Aorta (tissue), 5 donors: ENCODE data around the gene CFAP20. TPM values are rescaled to one million over a fixed set of nuclear protein-coding genes. Genes with fewer than 3 reads are reported as not detected.

Source experiments
- ATAC-seq: fragments of 200-7000 bp; cut with Tn5 transposase; one replicate; pipeline ENCODE4 v1.9.1; 2022; ENCODE audit warnings: moderate library complexity; ENCODE audit not compliant: low FRiP score
- DNase-seq, 2 donors: peaks; one replicate each; pipeline ENCODE4 v3.0.0-alpha.2; 2020
- H3K27ac ChIP-seq, 2 donors: one replicate each; pipeline ENCODE4 v1.5.1; 2013; ENCODE audit warnings: low read length in 2 of 2, mild to moderate bottlenecking in 2 of 2, moderate library complexity in 2 of 2, control low read depth in 1 of 2, inconsistent platforms in 1 of 2, low read depth in 1 of 2
- H3K27me3 ChIP-seq, 2 donors: one replicate each; pipeline ENCODE4 v1.6.1; 2013; ENCODE audit warnings: control low read depth in 1 of 2, low read length in 1 of 2, mild to moderate bottlenecking in 1 of 2, moderate library complexity in 1 of 2; ENCODE audit not compliant: insufficient read depth in 2 of 2, control insufficient read depth in 1 of 2
- H3K36me3 ChIP-seq, 2 donors: one replicate each; pipeline ENCODE4 v1.6.1; 2013; ENCODE audit warnings: control low read depth in 1 of 2, low read length in 1 of 2, mild to moderate bottlenecking in 1 of 2; ENCODE audit not compliant: insufficient read depth in 2 of 2, control insufficient read depth in 1 of 2
- H3K4me1 ChIP-seq, 2 donors: one replicate each; pipeline ENCODE4 v1.6.1; 2013; ENCODE audit warnings: low read length in 2 of 2, control low read depth in 1 of 2, mild to moderate bottlenecking in 1 of 2, moderate library complexity in 1 of 2; ENCODE audit not compliant: insufficient read depth in 2 of 2, control insufficient read depth in 1 of 2
- H3K4me3 ChIP-seq, 2 donors: one replicate each; pipeline ENCODE4 v1.5.1; 2013; ENCODE audit warnings: low read length in 2 of 2, control low read depth in 1 of 2, mild to moderate bottlenecking in 1 of 2
- H3K9me3 ChIP-seq: one replicate; pipeline ENCODE4 v1.6.1; 2013; ENCODE audit warnings: mild to moderate bottlenecking, low read length; ENCODE audit not compliant: control insufficient read depth
- WGBS, 2 donors: extraction: QIAGEN DNeasy Blood & Tissue Kit; methylation state at CpG; one replicate each; pipeline ENCODE4 v1.1.7; 2013; 5-methylcytosine and 5-hydroxymethylcytosine counted together
- intact Hi-C, 2 donors: fragments of 100-400 bp; cut with DNase I; formaldehyde crosslinking; loops; one replicate each; pipeline versions ENCODE4 v1.14.2 to v1.15.0; 2022
- polyA plus RNA-seq, 2 donors: library from polyadenylated mRNA; stranded (reverse); fragments of 200-250 nt; gene quantifications; one replicate each; pipeline ENCODE4 v1.2.3, GENCODE V29; 2013
- total RNA-seq, 2 donors: library from RNA; stranded (reverse); fragmentation: NEBNext Ultra II Directional; extraction: Animal tissue kit (Norgen Biotek cat#: 25700); gene quantifications; one replicate each; pipeline ENCODE4 v1.2.1, GENCODE V29; 2021
- donor health status: healthy with polysubstance abuse.
- donor health status: Bipolar disorder and iron deficiency.
- donor health status: DM: no; HTN: no; CAD: no.
- donor health status: DM: no; HTN: no; CAD: no.
- donor health status: DM: yes; HTN: yes; CAD: no.

Gene CFAP20
- total and polyA plus RNA-seq, 4 donors: 16.6 to 22.4 (median 18.1) TPM

- Histone ChIP-seq H3K4me1 (peaks cover 0 to 6% of the 10 kb centered on the region in 2 donors), H3K4me3 (peak overlapping the region in 1 of 2 donors; percentile 38), H3K36me3 (no peaks in the 10 kb centered on the region), H3K27ac (no peak overlapping the region), H3K9me3 (no peaks in the 10 kb centered on the region), H3K27me3 (no peaks in the 10 kb centered on the region)
- 9% methylated on average over 4 of the region's 4 CpGs for WGBS, 2 donors
- ATAC-seq: no peak
- intact Hi-C loops: no loop called here
- DNase-seq: no peak
Observed at GRCh38 chr16:58127634-58128033, 1.5 kb downstream of the CFAP20 start.

GRCh38 chr16:58127033-58127556 is 2.1 kb downstream of the CFAP20 start:
- no peak overlapping the region for H3K27ac ChIP-seq
- intact Hi-C loops: no loop called here
- peak overlapping the region in 1 of 2 donors; percentile 38 for H3K4me3 ChIP-seq
- H3K27me3 ChIP-seq: no peaks in the 10 kb centered on the region
- H3K9me3 ChIP-seq: no peaks in the 10 kb centered on the region
- no peaks in the 10 kb centered on the region for H3K36me3 ChIP-seq
- H3K4me1 ChIP-seq: peaks cover 0 to 6% of the 10 kb centered on the region in 2 donors
- 3% methylated on average over 7 of the region's 7 CpGs for WGBS, 2 donors
- DNase-seq (no peak), ATAC-seq (no peak)

- no peak for DNase-seq
- intact Hi-C loops: no loop called here
- peaks cover 0 to 6% of the 10 kb centered on the region in 2 donors for H3K4me1 ChIP-seq
- H3K9me3 ChIP-seq: no peaks in the 10 kb centered on the region
- no peaks in the 10 kb centered on the region for H3K27me3 ChIP-seq
- WGBS, 2 donors: 18 to 22% methylated on average over 4 of the region's 4 CpGs
- no peak overlapping the region for H3K27ac ChIP-seq
- no peak overlapping the region for H3K4me3 ChIP-seq
- ATAC-seq: no peak
- no peaks in the 10 kb centered on the region for H3K36me3 ChIP-seq
Observed at GRCh38 chr16:58126451-58126961, 2.7 kb downstream of the CFAP20 start.

- Histone ChIP-seq H3K4me3 (no peak overlapping the region), H3K27ac (no peak overlapping the region), H3K36me3 (no peaks in the 10 kb centered on the region), H3K27me3 (no peaks in the 10 kb centered on the region), H3K4me1 (peaks cover 0 to 9% of the 10 kb centered on the region in 2 donors), H3K9me3 (no peaks in the 10 kb centered on the region)
- WGBS, 2 donors: 68 to 76% methylated on average over 10 of the region's 10 CpGs
- DNase-seq (no peak), ATAC-seq (no peak)
- intact Hi-C loops: no loop called here
Observed at GRCh38 chr16:58125781-58126335, 3.3 kb downstream of the CFAP20 start.

GRCh38 chr16:58125041-58125440 is 4.1 kb downstream of the CFAP20 start:
- Histone ChIP-seq H3K9me3 (no peaks in the 10 kb centered on the region), H3K4me3 (no peak overlapping the region), H3K27me3 (no peaks in the 10 kb centered on the region), H3K36me3 (no peaks in the 10 kb centered on the region), H3K4me1 (peaks cover 2 to 10% of the 10 kb centered on the region in 2 donors), H3K27ac (no peak overlapping the region)
- ATAC-seq: no peak
- 73 to 80% methylated on average over 4 of the region's 4 CpGs for WGBS, 2 donors
- DNase-seq: no peak
- intact Hi-C loops: no loop called here

- H3K4me3 ChIP-seq: no peak overlapping the region
- no peak for ATAC-seq
- peaks cover 2 to 10% of the 10 kb centered on the region in 2 donors for H3K4me1 ChIP-seq
- 25 to 40% methylated on average over 1 of the region's 1 CpG for WGBS, 2 donors
- no peak overlapping the region for H3K27ac ChIP-seq
- no peaks in the 10 kb centered on the region for H3K36me3 ChIP-seq
- intact Hi-C loops: loop anchor here in 1 of 2 donors (5.0 kb wide), 1 partner anchor 102 kb away; no protein-coding TSS in a partner anchor
- no peaks in the 10 kb centered on the region for H3K27me3 ChIP-seq
- DNase-seq: no peak
- no peaks in the 10 kb centered on the region for H3K9me3 ChIP-seq
Observed at GRCh38 chr16:58124601-58124915, 4.6 kb downstream of the CFAP20 start.

GRCh38 chr16:58123896-58124600 is 5.1 kb downstream of the CFAP20 start:
- Histone ChIP-seq H3K27ac (no peak overlapping the region), H3K4me1 (peaks cover 5 to 14% of the 10 kb centered on the region in 2 donors), H3K9me3 (no peaks in the 10 kb centered on the region), H3K27me3 (no peaks in the 10 kb centered on the region), H3K4me3 (no peak overlapping the region), H3K36me3 (no peaks in the 10 kb centered on the region)
- no peak for ATAC-seq
- no peak for DNase-seq
- 67 to 69% methylated on average over 8 of the region's 8 CpGs for WGBS, 2 donors
- intact Hi-C loops: loop anchor here in 1 of 2 donors (5.0 kb wide), 1 partner anchor 102 kb away; no protein-coding TSS in a partner anchor

- Histone ChIP-seq H3K27ac (no peak overlapping the region), H3K27me3 (no peaks in the 10 kb centered on the region), H3K4me3 (no peak overlapping the region), H3K4me1 (peaks cover 5 to 9% of the 10 kb centered on the region in 2 donors), H3K36me3 (peaks cover 0 to 2% of the 10 kb centered on the region in 2 donors), H3K9me3 (no peaks in the 10 kb centered on the region)
- WGBS, 2 donors: 65 to 71% methylated on average over 6 of the region's 6 CpGs
- intact Hi-C loops: loop anchor here in 1 of 2 donors (5.0 kb wide), 1 partner anchor 99 kb away; no protein-coding TSS in a partner anchor
- DNase-seq: no peak
- ATAC-seq: no peak
Observed at GRCh38 chr16:58121132-58121531, 8.0 kb downstream of the CFAP20 start.
